ENCODE results near the gene GTSE1.

Gene GTSE1

GRCh38 chr22:46370584-46371291 is 74.1 kb downstream of the GTSE1 start:
- Histone ChIP-seq H3K27me3 (ENCODE audit: insufficient read depth, low read depth, severe bottlenecking) (no peaks in the 10 kb centered on the region), H3K9me3 (ENCODE audit: severe bottlenecking) (no peaks in the 10 kb centered on the region), H3K36me3 (no peaks in the 10 kb centered on the region), H3K27ac (no peak overlapping the region), H3K4me3 (ENCODE audit: low read depth, low read length) (no peak overlapping the region)
- DNase-seq = no peak
- TF ChIP-seq, protein P1, sequence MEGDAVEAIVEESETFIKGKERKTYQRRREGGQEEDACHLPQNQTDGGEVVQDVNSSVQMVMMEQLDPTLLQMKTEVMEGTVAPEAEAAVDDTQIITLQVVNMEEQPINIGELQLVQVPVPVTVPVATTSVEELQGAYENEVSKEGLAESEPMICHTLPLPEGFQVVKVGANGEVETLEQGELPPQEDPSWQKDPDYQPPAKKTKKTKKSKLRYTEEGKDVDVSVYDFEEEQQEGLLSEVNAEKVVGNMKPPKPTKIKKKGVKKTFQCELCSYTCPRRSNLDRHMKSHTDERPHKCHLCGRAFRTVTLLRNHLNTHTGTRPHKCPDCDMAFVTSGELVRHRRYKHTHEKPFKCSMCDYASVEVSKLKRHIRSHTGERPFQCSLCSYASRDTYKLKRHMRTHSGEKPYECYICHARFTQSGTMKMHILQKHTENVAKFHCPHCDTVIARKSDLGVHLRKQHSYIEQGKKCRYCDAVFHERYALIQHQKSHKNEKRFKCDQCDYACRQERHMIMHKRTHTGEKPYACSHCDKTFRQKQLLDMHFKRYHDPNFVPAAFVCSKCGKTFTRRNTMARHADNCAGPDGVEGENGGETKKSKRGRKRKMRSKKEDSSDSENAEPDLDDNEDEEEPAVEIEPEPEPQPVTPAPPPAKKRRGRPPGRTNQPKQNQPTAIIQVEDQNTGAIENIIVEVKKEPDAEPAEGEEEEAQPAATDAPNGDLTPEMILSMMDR (IDR thresholded peaks at IDR 0.05; ENCODE audit: low read depth, low read length) = no peak

GRCh38 chr22:46371623-46372226 is 75.1 kb downstream of the GTSE1 start:
- TF ChIP-seq, protein P1 (IDR thresholded peaks at IDR 0.05; ENCODE audit: low read depth, low read length) = no peak
- H3K9me3 ChIP-seq (ENCODE audit: severe bottlenecking) = peaks cover 3% of the 10 kb centered on the region
- DNase-seq = no peak
- no peaks in the 10 kb centered on the region for H3K27me3 ChIP-seq (ENCODE audit: insufficient read depth, low read depth, severe bottlenecking)
- no peak overlapping the region for H3K4me3 ChIP-seq (ENCODE audit: low read depth, low read length)
- no peaks in the 10 kb centered on the region for H3K36me3 ChIP-seq
- H3K27ac ChIP-seq = no peak overlapping the region

- Histone ChIP-seq H3K27me3 (ENCODE audit: insufficient read depth, low read depth, severe bottlenecking) (no peaks in the 10 kb centered on the region), H3K27ac (no peak overlapping the region), H3K4me3 (ENCODE audit: low read depth, low read length) (no peak overlapping the region), H3K9me3 (ENCODE audit: severe bottlenecking) (peaks cover 3% of the 10 kb centered on the region), H3K36me3 (no peaks in the 10 kb centered on the region)
- DNase-seq = no peak
- TF ChIP-seq, protein P1 (IDR thresholded peaks at IDR 0.05; ENCODE audit: low read depth, low read length) = no peak
Observed at GRCh38 chr22:46372686-46373085, 76.0 kb downstream of the GTSE1 start.

GRCh38 chr22:46373159-46373558 is 76.5 kb downstream of the GTSE1 start:
- Histone ChIP-seq H3K27me3 (ENCODE audit: insufficient read depth, low read depth, severe bottlenecking) (no peaks in the 10 kb centered on the region), H3K27ac (no peak overlapping the region), H3K36me3 (no peaks in the 10 kb centered on the region), H3K4me3 (ENCODE audit: low read depth, low read length) (no peak overlapping the region), H3K9me3 (ENCODE audit: severe bottlenecking) (peaks cover 3% of the 10 kb centered on the region)
- DNase-seq = no peak
- TF ChIP-seq, protein P1 (IDR thresholded peaks at IDR 0.05; ENCODE audit: low read depth, low read length) = no peak

DNA sequence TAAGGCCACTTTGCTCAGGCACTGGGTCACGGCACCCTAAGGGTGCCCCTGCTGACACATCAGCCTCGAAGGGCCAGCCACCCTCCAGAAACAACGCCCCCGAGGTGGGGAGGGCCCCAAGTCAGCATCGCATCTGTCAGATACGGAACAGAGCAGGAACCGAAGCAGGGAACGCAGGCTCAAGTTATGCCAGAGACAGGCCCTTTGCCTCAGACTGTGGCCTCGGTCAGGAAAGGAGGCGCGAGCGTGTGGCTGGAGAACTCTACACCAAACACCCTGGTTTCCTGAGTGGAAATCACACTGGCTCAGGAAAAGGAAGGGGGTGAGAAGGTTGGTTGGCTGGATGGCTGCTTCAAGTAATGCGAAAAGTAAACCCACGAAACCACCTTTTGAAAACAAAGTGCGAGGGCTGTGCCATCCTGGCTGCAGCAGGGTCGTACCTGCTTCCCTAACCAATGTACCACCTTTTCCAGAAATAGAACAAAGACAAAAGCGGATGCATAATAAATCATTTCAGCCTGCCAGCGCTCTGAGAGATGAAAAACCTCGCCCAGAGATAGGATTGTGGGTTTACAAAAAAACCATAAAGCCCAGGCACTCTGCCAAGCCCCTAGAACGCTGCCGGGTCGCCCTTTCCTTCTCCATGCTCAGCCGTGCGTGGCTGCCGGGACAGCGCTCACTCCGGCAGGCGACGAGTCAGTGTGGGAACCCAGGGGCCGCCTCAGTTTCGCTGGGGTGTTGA is 77.4 kb downstream of the GTSE1 start:
- no peak overlapping the region for H3K27ac ChIP-seq
- H3K4me3 ChIP-seq (ENCODE audit: low read depth, low read length) = no peak overlapping the region
- H3K27me3 ChIP-seq (ENCODE audit: insufficient read depth, low read depth, severe bottlenecking) = no peaks in the 10 kb centered on the region
- TF ChIP-seq, protein P1 (IDR thresholded peaks at IDR 0.05; ENCODE audit: low read depth, low read length) = no peak
- no peaks in the 10 kb centered on the region for H3K36me3 ChIP-seq
- no peak for DNase-seq
- H3K9me3 ChIP-seq (ENCODE audit: severe bottlenecking) = peaks cover 3% of the 10 kb centered on the region

Data from WERI-Rb-1 (cell line).